ENCODE results near the gene HPSE2. TPM values are rescaled to one million over a fixed set of nuclear protein-coding genes. Genes with fewer than 3 reads are reported as not detected.

The HPSE2 gene
- total RNA-seq, 1 donor from 2014 or later, result 0.16 TPM

DNA sequence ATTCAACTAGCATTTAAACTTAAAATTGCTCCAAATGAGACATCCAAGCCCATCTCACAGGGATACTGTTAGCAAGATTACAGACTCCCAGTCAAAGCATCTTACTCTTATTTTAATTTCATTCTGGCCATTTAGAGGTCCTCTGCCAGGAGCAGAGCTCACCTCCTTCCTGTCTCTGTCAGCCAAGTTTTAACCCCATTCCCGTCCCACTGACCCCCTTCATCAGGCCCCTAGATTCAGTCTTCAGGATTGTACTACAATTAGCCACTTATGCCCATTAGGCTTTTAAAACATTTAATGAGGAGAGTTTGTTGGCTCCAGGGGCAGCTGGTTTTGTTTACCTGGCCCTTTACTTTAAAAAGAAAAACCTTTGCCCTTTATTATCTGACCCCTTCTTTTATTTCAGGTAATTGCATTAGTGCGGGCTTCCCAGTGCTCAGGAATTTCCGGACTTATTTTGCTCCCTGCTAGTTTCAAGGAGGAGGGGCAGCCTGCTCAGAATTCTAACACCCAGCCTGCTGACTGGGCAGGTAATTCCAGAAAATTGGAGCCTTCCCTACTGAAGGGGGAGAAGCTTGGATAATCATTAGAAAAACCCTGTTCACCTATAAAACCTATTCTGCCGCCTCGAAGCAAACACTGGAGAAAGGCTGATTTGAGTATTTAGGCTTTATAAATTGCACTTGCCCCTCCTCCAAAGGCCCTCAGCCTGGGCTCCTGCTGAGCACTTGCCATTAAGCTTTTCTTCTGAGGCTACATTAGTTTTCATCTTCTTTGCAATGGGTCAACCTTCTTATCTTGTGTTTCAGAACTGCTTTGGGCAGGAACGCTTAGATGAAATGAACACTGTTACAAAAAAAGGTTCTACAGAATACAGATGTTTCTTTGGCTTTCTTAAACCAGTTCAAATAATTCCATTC lies 588.4 kb downstream of the HPSE2 start:
- intact Hi-C loops (cut with DNase I), result no loop called here
- DNase-seq (ENCODE audit: low spot score), result no peak

DNA sequence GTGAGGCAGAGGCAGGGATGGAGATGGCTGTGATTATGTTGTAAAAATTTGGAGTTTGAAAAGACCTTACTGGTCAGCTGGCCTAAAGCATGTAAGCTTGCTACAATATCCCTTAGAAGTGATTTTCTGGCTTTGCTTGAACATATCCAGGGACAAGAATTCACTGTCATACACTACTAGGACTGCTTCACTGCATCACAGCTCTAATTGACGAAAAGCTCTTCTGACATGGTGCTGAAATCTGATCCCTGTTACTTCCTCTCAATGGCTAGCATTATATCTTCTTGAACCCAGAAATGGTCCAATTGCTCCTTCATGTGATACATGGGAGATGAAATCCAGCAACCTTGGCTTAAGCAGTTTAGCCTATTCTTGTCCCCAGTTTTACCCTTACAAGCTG lies 591.2 kb downstream of the HPSE2 start:
- DNase-seq (ENCODE audit: low spot score), result no peak
- intact Hi-C loops (cut with DNase I), result no loop called here

DNA sequence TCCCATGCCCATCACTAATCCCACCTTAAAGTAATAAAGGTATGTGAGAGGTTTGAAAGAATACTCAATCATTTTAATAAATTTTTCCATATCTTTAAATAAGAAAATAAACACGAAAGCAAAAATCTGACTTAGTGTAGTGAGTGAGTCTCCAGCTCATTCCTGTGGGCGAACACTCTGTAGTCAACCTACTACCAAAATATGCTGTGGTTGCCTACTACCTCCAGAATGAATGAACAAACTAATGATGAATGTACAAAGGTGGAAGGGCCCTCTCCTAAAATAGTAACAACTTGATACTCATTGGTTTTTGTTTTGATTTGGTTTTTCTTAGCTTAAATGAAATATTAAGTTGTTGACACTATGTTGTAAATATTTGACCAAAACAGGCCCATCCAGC lies 593.4 kb downstream of the HPSE2 start:
- intact Hi-C loops (cut with DNase I), result no loop called here
- DNase-seq (ENCODE audit: low spot score), result no peak

DNA sequence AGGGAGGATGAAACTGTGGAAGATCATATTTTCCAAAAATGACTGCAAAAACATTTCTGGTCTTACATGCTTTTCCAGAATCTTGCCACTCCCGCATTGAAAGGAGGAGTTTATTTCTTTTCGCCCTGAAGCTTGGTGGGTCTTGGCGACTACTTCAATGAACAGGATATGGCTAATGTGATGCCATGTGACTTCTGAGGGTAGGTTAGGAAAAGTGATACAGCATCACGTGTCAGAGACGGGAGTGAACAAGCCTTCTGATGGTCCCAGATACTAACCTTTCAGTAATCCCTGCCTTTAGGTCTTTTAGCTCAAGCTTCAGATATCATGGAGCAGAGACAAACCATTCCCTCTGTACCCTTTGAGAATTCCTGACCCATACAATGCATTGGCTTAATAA lies 596.7 kb downstream of the HPSE2 start:
- intact Hi-C loops (cut with DNase I), result no loop called here
- DNase-seq (ENCODE audit: low spot score), result no peak

DNA sequence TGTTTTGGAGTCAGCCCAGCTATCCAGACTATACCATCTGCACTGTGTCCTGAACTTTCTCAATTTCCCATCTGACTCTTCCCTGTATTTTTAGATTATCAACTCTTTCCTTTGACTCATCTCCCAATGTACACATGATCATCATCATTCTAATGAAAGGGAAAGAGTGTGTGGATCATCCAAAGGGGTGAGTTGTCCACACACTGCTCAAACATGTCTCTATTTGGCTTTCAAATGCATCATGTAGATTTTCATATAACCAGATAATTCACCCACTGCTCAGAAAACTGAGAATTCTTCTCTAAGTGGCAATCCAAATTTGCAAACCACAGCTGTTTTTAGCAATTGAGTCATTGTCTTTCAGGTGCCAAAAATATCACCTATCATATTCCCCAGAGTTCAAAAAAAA lies 598.7 kb downstream of the HPSE2 start:
- DNase-seq (ENCODE audit: low spot score), result no peak
- intact Hi-C loops (cut with DNase I), result no loop called here

DNA sequence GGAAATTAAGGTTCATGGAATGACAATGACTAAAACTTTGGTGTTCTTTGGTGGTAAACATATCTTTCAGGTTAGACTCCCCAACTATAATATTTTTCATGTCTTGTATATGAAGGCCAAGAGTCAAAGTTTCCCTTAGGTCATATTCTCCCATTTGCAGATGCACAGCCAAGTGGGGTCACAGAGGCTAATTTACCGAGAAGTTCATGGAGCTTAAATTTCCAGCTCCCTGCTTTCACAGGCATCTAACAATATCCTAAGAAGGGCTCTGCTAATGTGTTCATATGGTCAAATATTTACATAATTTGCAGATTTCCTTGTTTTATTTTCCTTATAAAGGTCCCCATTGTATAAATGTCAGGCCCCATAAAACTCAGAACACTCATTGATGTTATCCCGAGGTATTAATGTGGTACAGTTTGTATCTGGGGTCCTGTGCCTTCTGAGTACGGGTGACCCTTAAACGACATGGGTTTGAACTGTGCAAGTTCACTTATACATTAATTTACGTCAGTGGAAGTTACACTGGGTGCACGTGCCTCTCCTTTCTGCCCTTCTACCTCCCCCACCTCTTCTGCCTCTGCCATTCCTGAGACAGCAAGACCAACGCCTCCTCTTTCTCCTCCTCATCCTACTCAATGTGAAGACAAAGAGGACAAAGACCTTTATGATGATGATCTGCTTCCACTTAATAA lies 603.0 kb downstream of the HPSE2 start:
- intact Hi-C loops (cut with DNase I), result no loop called here

DNA sequence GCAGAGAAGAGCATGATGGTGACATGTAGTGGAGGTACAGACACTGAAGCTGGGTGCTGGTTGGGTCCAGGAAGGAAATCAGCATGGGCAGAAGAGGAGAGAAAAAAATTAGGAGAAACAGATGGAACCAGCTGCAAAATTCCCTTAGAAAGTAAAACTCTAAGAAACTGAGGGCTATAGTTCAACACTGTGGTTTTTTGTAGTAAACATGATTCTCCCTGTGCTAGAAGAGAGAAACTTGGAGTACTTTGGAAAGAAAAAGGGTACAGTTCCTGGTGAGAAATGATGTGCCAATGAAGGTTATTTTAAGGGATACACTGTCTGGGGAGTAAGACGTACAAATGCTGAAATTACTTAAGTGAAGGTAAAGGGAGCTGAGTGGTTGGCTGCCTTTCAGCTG lies 607.4 kb downstream of the HPSE2 start:
- no peak for DNase-seq (ENCODE audit: low spot score)
- intact Hi-C loops (cut with DNase I), result no loop called here

More for the DNA sequence above, 603.0 kb downstream of the HPSE2 start:
- DNase-seq (ENCODE audit: low spot score), result no peak

DNA sequence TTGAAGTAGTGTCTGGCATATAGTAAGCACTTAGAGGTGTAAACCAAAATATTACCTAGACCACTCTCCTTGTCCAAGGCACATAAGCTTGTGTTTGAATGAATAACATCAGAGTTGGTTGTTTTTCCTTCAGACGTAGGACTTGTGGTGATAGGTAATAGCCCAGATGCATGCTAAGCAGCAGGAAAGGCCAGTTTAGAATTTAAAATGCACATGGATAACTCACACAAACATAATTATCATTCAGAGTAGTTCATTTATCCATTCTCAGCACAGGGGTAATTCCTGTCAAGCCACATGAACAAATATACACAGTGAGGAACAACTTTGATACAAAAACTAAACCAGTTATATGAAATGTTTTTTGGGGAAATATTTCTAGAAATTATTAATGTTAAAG lies 607.9 kb downstream of the HPSE2 start:
- intact Hi-C loops (cut with DNase I), result no loop called here
- DNase-seq (ENCODE audit: low spot score), result no peak

DNA sequence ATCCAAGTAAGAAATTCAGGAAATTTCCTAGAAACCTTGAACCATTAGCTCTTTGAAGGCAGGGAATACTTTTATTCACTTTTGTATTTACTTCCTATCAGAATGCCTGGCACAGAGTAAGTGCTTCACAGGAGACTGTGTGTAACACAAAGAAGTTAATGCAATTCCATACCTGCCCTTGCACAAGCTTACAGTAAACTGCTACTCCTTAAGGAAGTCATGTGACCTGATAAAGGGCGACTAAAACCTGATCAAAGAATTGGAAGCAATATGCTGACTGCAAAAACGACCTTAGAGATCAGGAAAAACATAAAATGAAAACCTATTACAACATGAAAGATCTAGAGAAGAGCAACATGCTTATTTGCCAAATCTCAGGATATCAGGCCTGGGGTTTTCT lies 610.7 kb downstream of the HPSE2 start:
- intact Hi-C loops (cut with DNase I), result no loop called here
- DNase-seq (ENCODE audit: low spot score), result no peak

DNA sequence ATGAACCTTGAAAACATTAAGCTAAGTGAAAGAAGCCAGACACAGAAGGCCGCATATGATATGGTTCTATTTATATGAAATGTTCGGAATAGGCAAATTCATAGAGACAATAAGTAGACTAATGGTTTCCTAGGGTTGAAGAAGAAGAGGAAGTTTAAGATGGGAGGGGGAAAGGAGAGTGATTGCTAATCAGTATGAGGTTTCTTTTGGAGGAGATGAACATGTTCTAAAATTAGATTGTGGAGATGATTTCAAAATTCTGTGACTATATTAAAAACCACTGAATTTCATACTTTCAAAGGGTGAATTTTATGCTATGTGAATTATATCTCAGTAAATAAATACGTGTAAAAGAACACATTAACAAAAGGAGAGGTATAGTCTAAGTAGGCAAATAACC lies 612.5 kb downstream of the HPSE2 start:
- intact Hi-C loops (cut with DNase I), result no loop called here
- DNase-seq (ENCODE audit: low spot score), result no peak

DNA sequence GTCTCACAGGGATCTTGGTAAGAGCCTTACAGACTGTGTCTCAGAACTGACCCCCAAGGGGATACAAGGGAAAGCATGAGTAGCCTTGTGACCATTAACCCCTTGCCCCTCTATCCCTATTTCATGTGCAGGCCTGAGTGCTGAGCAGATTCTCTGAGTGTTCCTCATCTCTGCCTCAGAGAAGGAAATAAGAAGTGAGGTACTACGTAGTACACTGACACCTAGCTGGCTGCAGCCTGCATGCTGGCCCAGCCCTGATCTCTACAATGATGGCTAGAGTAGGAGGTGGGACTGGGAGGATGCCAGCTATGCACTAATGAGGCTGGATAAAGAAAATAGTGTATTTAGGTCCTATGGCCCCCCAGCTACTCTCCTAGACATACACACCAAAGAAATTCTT lies 614.0 kb downstream of the HPSE2 start:
- no peak for DNase-seq (ENCODE audit: low spot score)
- intact Hi-C loops (cut with DNase I), result no loop called here

DNA sequence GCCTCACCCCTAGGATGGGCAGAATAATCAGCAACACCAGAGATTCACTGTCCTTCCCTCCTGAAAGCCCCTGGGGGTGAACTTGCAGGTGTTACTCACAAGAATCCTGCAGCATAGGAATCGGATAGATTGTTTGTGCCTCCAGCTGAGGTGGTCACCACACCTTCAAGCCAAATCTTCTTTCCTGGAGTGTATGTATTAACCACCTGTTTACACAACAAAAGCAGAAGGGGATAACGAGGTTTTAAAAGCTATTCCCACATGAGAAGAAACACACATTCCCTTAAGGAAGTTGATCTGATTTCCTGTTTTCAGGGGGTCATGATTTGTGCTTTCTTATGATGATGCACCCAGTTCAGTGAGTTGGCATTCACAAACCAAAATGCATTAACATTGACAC lies 615.1 kb downstream of the HPSE2 start:
- DNase-seq (ENCODE audit: low spot score), result no peak

DNA sequence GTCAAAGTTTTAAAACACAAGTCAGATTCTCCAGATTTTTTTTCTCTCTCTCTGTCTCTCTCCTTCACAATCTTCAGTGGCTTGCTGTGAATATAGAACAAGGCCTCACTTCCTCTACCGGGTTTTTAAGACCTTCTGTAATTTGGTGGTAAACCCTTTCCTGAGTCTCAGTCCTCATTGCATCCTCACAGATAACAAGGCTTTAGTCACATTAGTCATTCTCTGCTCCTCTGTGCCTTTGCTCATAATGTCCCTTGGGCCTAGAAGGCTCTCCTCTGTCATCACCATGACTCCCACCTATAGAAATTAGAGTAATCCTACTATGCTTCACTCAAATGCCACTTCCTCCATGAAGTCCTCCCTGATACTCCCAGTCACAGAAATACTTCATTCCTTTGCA lies 616.2 kb downstream of the HPSE2 start:
- intact Hi-C loops (cut with DNase I), result no loop called here
- DNase-seq (ENCODE audit: low spot score), result no peak

More for the DNA sequence above, 615.1 kb downstream of the HPSE2 start:
- intact Hi-C loops (cut with DNase I), result no loop called here

DNA sequence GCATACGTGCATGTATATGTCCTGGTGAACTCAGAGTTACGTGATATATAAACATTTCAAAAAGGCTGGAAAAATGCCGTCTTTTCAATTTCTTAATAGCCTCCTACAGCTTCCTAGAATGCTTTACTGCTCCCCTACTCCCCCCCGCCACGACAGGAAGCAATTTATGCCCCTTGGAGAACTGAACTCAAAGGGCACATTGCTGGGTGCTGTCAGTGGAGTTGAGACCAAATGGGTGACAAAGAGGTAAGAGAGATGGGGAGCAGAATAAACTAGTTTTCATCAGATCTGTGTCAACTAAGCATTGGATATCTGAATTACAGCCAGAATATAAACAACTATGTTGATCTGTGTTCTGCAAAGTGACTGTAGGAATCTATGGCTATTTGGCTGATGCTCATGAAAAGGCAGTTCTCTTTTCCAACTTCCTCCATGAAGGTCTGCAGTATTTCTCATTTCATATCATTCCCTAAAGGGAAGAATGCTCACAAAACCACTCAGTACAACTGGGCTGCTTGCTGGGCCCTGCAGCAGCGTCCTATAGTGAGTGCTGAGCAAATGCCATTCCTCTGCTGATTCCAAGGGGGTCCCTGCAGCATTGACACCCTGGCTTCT lies 617.6 kb downstream of the HPSE2 start:
- DNase-seq (ENCODE audit: low spot score), result no peak
- intact Hi-C loops (cut with DNase I), result no loop called here

DNA sequence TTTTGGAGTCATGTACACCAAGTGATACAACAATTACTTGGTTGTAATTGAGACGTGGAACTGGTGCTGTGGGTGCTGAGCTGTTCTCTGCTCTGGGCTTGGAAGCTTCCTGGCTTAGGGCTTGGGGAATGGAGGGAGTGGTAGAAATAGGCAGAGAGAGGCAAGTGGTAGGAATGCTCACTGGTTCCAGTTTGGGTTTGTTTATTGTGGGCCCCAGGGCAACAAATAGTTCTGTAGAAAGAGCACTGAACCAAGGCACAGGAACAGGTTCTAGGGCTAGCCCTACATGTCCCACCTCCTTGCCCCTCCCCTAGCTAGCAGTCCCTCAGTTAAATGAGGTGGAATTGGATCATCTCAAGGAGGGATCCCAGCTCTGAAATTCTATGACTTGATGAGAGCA lies 622.2 kb downstream of the HPSE2 start:
- intact Hi-C loops (cut with DNase I), result no loop called here
- no peak for DNase-seq (ENCODE audit: low spot score)

DNA sequence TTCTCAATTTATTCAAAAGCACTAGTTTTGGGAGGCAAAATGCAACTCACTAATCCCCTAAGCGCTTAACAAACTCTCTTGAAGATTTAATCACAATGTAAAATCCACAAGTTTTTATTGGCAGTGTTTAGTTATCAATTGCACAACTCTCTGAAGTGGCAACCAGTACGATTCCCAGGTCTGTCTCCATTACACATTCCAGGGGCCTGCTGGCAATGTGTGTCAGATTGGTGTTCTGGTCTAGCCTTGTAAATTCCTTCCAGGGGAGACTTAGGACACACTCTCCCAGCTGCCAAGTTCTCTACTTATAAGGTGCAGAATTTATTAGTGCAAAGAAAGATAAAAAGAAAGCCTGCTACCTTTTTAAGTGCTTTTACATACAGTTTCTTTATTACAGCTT lies 624.2 kb downstream of the HPSE2 start:
- no peak for DNase-seq (ENCODE audit: low spot score)
- intact Hi-C loops (cut with DNase I), result no loop called here

DNA sequence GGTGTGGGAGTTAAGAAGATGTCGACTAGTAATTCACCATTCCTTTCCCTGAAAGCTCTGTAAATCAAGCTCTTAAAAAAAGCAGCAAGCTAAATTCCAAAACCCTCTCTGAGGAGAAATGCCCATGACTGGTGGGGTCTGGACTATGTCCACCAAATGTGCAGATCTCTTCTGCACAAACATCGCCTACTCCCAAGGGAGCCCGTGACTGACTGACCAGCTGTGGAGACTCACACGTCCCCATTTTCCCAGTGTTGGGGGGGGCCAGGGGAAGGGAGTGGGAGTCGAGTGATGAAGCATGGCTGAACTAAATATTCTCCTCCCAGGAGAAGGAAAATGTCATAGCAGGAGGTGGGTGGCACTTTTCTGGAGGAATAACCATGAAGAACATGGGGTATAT lies 624.8 kb downstream of the HPSE2 start:
- no peak for DNase-seq (ENCODE audit: low spot score)
- intact Hi-C loops (cut with DNase I), result no loop called here

DNA sequence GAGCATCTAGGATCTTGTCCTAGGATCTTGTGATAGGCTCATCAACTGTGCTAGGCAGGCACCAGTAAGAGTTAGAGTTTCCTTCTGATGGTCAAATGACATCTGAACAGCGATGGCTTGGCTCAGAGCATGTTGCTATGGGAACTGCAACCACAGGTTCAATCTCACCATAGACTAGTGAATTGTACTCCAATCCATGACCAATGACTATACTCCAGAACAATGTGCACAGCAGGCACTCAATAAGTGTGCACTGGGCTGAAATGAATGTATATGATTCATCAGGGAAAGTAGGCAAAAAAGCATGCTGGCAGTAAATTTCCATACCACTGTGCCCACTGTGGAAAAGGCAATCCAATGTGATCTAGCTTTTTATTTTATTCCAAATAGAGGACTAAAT lies 625.4 kb downstream of the HPSE2 start:
- no peak for DNase-seq (ENCODE audit: low spot score)
- intact Hi-C loops (cut with DNase I), result no loop called here

DNA sequence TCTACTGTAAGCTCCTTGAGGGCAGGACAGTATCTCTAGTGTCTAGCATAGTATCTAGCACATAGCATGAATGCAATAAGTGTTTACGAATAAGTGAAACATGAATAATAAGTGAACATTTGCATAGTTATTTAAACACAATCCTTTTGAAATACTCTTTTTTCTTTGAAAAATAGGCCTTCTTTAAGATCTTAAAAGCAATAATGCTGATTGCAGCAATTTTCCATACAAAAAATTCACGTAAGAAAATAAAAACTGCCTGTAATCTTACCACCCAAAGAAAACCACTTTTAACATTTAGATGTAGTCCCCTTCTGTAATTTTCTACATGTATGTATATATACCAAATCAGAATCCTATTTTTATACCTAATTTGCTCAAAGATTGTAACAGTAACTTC lies 626.4 kb downstream of the HPSE2 start:
- intact Hi-C loops (cut with DNase I), result no loop called here
- no peak for DNase-seq (ENCODE audit: low spot score)

DNA sequence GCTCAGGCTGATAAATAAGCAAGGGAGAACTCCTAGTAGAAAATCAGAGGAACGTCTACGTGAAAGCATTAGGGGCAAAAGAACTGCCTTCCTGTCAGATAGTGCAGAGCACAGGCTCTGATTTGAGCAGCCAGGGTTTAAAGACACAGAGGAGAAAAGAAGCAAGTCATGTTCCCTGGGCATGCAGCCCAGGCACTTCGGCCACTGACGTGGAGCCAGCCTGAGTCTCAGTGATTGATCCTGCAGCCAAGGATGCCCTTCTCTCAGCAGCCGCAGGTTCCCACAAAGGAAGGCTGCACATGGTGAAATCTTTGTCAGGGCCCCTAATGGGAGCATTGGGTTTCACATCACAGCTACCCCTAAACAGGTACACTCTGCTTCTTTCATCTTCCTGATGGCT lies 627.2 kb downstream of the HPSE2 start:
- DNase-seq (ENCODE audit: low spot score), result no peak
- intact Hi-C loops (cut with DNase I), result no loop called here

DNA sequence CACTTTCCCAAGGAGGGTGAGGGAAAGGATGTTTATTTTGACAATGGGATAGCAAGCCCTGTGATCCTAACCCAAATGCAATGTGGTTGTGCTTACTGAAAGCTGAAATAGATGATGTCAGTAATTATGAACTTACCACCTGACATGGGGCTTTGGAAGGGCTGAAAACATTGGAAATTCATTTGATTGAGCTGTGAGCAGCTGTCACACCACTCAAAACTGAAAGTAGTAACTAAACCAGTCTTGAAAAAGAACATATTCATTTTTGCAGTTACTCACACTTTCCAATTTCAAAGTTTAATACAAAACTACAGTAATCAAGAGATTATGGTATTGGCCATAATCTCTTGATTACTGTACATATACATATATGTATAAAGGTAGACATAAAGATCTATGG lies 633.4 kb downstream of the HPSE2 start:
- no peak for DNase-seq (ENCODE audit: low spot score)
- intact Hi-C loops (cut with DNase I), result no loop called here
